Endodermal cell (in vitro differentiated cells): Measurements from ENCODE around the gene ASB6. TPM values are rescaled to one million over a fixed set of nuclear protein-coding genes. Genes with fewer than 3 reads are reported as not detected.

Source experiments
- DNase-seq: peaks from one replicate; pipeline ENCODE4 v3.0.0-alpha.2; 2017
- H3K27ac ChIP-seq: 2 replicates; pipeline ENCODE4 v1.5.1; 2013; ENCODE audit warnings: mild to moderate bottlenecking, low read depth, low read length, moderate library complexity
- H3K27me3 ChIP-seq: 2 replicates; pipeline ENCODE4 v1.6.1; 2013; ENCODE audit warnings: mild to moderate bottlenecking, low read length, moderate library complexity; ENCODE audit not compliant: insufficient read depth, control insufficient read depth, poor library complexity, severe bottlenecking
- H3K36me3 ChIP-seq: 2 replicates; pipeline ENCODE4 v1.7.0; 2013; ENCODE audit warnings: mild to moderate bottlenecking, low read length, moderate library complexity; ENCODE audit not compliant: control insufficient read depth, insufficient read depth
- H3K4me1 ChIP-seq: one replicate; pipeline ENCODE4 v1.7.0; 2013; ENCODE audit warnings: low read length; ENCODE audit not compliant: control insufficient read depth, insufficient read depth
- H3K4me3 ChIP-seq: 2 replicates; pipeline ENCODE4 v1.5.1; 2013; ENCODE audit warnings: mild to moderate bottlenecking, low read length, moderate library complexity
- H3K9ac ChIP-seq: 2 replicates; pipeline ENCODE4 v1.6.1; 2013; ENCODE audit warnings: mild to moderate bottlenecking, low read length, moderate library complexity; ENCODE audit not compliant: poor library complexity, severe bottlenecking; ENCODE audit errors: extremely low read depth
- H3K9me3 ChIP-seq: 2 replicates; pipeline ENCODE4 v1.6.1; 2013; ENCODE audit warnings: mild to moderate bottlenecking, low read length, moderate library complexity; ENCODE audit not compliant: control insufficient read depth
- H3K27ac Mint-ChIP-seq: 2 replicates; pipeline ENCODE4 v1.8.0; 2020; ENCODE audit warnings: mixed read lengths
- H3K27me3 Mint-ChIP-seq: 2 replicates; pipeline ENCODE4 v1.8.0; 2021; ENCODE audit warnings: mild to moderate bottlenecking, mixed read lengths; ENCODE audit not compliant: insufficient read depth
- H3K36me3 Mint-ChIP-seq: 2 replicates; pipeline ENCODE4 v1.8.0; 2020; ENCODE audit warnings: low read depth, mixed read lengths
- H3K4me1 Mint-ChIP-seq: 2 replicates; pipeline ENCODE4 v1.8.0; 2020; ENCODE audit warnings: mixed read lengths
- H3K4me3 Mint-ChIP-seq: 2 replicates; pipeline ENCODE4 v1.8.0; 2020; ENCODE audit warnings: mild to moderate bottlenecking, moderate library complexity, mixed read lengths
- H3K9me3 Mint-ChIP-seq: 2 replicates; pipeline ENCODE4 v1.8.0; 2020; ENCODE audit warnings: mild to moderate bottlenecking, mixed read lengths
- CTCF ChIP-seq: fragments of 200-600 bp; sonication (generic); conservative IDR thresholded peaks from 2 replicates; pipeline ENCODE4 v1.5.0; 2021; ENCODE audit warnings: antibody characterized with exemption, mild to moderate bottlenecking
- WGBS, 2 experiments: methylation state at CpG; one replicate each; pipeline versions ENCODE4 v1.1.5 to v1.1.7; 2013; ENCODE audit warnings: missing lambda C conversion rate in 2 of 2, mixed read lengths in 1 of 2; ENCODE audit not compliant: insufficient coverage in 1 of 2, insufficient read length in 1 of 2; 5-methylcytosine and 5-hydroxymethylcytosine counted together
- long read RNA-seq, 4 experiments: library from polyadenylated mRNA in 2 of 4; library from RNA in 1 of 4; library from capped mRNA in 1 of 4; stranded (forward) in 3 of 4; unstranded in 1 of 4; transcript quantifications; one replicate each; pipeline ENCODE4 v2.0.0, GENCODE V29; 2020 to 2021; ENCODE audit warnings: inconsistent platforms in 1 of 4
- polyA plus RNA-seq, 2 experiments: library from polyadenylated mRNA; stranded (reverse); fragments of 50-300 nt; gene quantifications; one replicate each; pipeline ENCODE4 v1.2.3, GENCODE V29; 2013
- total RNA-seq, 2 donors: library from RNA; stranded (reverse); fragmentation: NEBNext Ultra II Directional in 1 of 2; extraction: Animal tissue kit (Norgen Biotek cat#: 25700) in 1 of 2; gene quantifications; 2 replicates in 1 of 2; 3 replicates in 1 of 2; pipeline ENCODE4 v1.2.1, GENCODE V29; 2021

Gene ASB6, protein sequence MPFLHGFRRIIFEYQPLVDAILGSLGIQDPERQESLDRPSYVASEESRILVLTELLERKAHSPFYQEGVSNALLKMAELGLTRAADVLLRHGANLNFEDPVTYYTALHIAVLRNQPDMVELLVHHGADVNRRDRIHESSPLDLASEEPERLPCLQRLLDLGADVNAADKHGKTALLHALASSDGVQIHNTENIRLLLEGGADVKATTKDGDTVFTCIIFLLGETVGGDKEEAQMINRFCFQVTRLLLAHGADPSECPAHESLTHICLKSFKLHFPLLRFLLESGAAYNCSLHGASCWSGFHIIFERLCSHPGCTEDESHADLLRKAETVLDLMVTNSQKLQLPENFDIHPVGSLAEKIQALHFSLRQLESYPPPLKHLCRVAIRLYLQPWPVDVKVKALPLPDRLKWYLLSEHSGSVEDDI
- total RNA-seq = 10 to 100 TPM; 19.8 to 20.2 TPM
- 17.7 TPM for polyA plus RNA-seq (2013, experiment 1 of 2)
- 14.9 TPM for polyA plus RNA-seq (2013, experiment 2 of 2)
- long read RNA-seq, experiment 1, partial matches to known transcripts = 0 of 9 reads
- long read RNA-seq, experiment 1, other reads (novel, unspliced or antisense) = 8 of 9 reads
- long read RNA-seq, experiment 2, transcript ASB6-201 (6 exons, 2,330 nt) = major isoform, 53 of 64 reads
- long read RNA-seq, experiment 2, partial matches to known transcripts = 3 of 64 reads
- long read RNA-seq, experiment 2, other reads (novel, unspliced or antisense) = 8 of 64 reads
- long read RNA-seq, experiment 3, transcript ASB6-201 (6 exons, 2,330 nt) = major isoform, 96 of 146 reads
- long read RNA-seq, experiment 3, partial matches to known transcripts = 17 of 146 reads
- long read RNA-seq, experiment 3, other reads (novel, unspliced or antisense) = 33 of 146 reads
- long read RNA-seq, experiment 4, partial matches to known transcripts = 0 of 4 reads
- long read RNA-seq, experiment 4, other reads (novel, unspliced or antisense) = 2 of 4 reads

GRCh38 chr9:129641750-129642585 is at the start of gene ASB6:
Gene ASB6, minus strand, starts transcription at chr9:129642151. Its CDS starts 152 bp downstream, at chr9:129641999.
- Mint-ChIP-seq H3K4me1 (peaks cover 10% of the 10 kb centered on the region), H3K27me3 (no peaks in the 10 kb centered on the region), H3K27ac (peak within 1 kb of the TSS; percentile 89), H3K4me3 (peak within 1 kb of the TSS; percentile 69), H3K9me3 (no peaks in the 10 kb centered on the region), H3K36me3 (peaks cover 12% of the 10 kb centered on the region)
- H3K4me1 ChIP-seq = peaks cover 6% of the 10 kb centered on the region
- H3K27ac ChIP-seq = peak within 1 kb of the TSS; percentile 44
- 0 to 1% methylated on average over 55 to 93 of the region's 93 CpGs for WGBS, 2 experiments
- peak within 1 kb of the TSS; percentile 68 for H3K9ac ChIP-seq
- H3K27me3 ChIP-seq = no peaks in the 10 kb centered on the region
- no peaks in the 10 kb centered on the region for H3K9me3 ChIP-seq
- peaks cover 24% of the 10 kb centered on the region for H3K36me3 ChIP-seq
- peak; percentile 100 for DNase-seq
- H3K4me3 ChIP-seq = peak within 1 kb of the TSS; percentile 92
- TF ChIP-seq CTCF = peak; percentile 100

DNA sequence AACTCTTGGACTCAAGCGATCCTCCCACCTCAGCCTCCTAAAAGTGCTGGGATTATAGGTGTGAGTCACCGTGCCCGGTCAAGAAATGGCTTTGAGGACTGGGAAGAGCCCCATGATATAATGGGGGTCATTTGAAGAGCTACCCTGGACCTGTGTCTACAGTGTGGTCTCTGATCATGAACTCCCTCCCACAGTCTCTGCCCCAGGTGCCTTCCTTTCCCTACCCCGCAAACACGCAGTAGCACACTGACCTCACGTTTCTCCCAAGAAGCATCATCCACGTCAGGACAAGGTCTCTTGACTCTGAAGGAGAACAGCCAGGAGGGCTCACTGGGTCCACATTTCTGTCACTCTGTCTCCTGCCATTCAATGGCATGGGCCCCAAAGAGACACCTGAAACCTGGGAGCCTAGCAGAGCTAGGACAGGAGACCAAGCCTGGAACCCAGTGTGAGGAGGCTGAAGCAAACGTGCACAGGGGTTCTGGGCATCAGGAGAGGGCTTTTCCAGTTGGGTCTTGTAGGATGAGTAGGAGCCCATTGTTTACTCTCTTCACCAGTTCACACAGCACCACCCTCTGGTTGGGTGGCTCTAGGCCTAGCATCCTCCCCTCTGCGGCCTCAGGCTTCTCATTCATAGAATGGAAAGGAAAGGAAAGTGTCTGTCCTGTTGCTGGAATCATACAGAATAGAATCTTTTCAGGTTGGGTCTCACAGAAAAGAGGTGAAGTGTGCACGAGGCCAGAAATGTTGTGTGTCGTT is 46.5 kb upstream of the ASB6 start:
- peak; percentile 13 for TF ChIP-seq CTCF
- Mint-ChIP-seq H3K27ac (no peak overlapping the region), H3K27me3 (no peaks in the 10 kb centered on the region), H3K9me3 (no peaks in the 10 kb centered on the region), H3K36me3 (no peaks in the 10 kb centered on the region), H3K4me3 (no peak overlapping the region), H3K4me1 (no peaks in the 10 kb centered on the region)
- no peaks in the 10 kb centered on the region for H3K27me3 ChIP-seq
- no peaks in the 10 kb centered on the region for H3K4me1 ChIP-seq
- WGBS, 2 experiments = 92 to 96% methylated on average over 9 to 11 of the region's 11 CpGs
- H3K9ac ChIP-seq = no peak overlapping the region
- H3K36me3 ChIP-seq = no peaks in the 10 kb centered on the region
- H3K27ac ChIP-seq = no peak overlapping the region
- H3K9me3 ChIP-seq = no peaks in the 10 kb centered on the region
- peak; percentile 39 for DNase-seq
- no peak overlapping the region for H3K4me3 ChIP-seq
